Mesendoderm (in vitro differentiated cells): ENCODE measurements around the gene MRTFA.
"Not testable (repeated sequence)": the region's sequence is repeated elsewhere in the genome, so short reads cannot be mapped to it uniquely, and the experiment has no call there.

Experiments used
- DNase-seq: peaks from one replicate; pipeline ENCODE4 v3.0.0; 2013
- H2AK5ac ChIP-seq: 2 replicates; pipeline ENCODE4 v1.6.1; 2013; ENCODE audit warnings: low read length, inconsistent platforms
- H2BK120ac ChIP-seq: 2 replicates; pipeline ENCODE4 v1.6.1; 2013; ENCODE audit warnings: low read depth, mild to moderate bottlenecking, low read length, moderate library complexity, mixed read lengths
- H2BK15ac ChIP-seq: replicated peaks from 2 replicates; pipeline ENCODE4 v1.6.1; 2013; ENCODE audit warnings: low read depth, mild to moderate bottlenecking, moderate library complexity
- H2BK5ac ChIP-seq: 2 replicates; pipeline ENCODE4 v1.6.1; 2013; ENCODE audit warnings: low read length, inconsistent platforms
- H3K18ac ChIP-seq: 2 replicates; pipeline ENCODE4 v1.6.1; 2013; ENCODE audit warnings: mild to moderate bottlenecking, low read length, mixed read lengths
- H3K23ac ChIP-seq: one replicate; pipeline ENCODE4 v1.6.1; 2013; ENCODE audit warnings: low read length
- H3K27ac ChIP-seq: 2 replicates; pipeline ENCODE4 v1.5.1; 2013; ENCODE audit warnings: low read depth, mild to moderate bottlenecking, inconsistent platforms, low read length, moderate library complexity
- H3K27me3 ChIP-seq: 2 replicates; pipeline ENCODE4 v1.6.1; 2013; ENCODE audit warnings: low read length, control low read depth, mild to moderate bottlenecking, inconsistent platforms; ENCODE audit not compliant: insufficient read depth, poor library complexity
- H3K36me3 ChIP-seq: 2 replicates; pipeline ENCODE4 v1.6.1; 2013; ENCODE audit warnings: low read length, inconsistent platforms; ENCODE audit not compliant: control insufficient read depth, insufficient read depth
- H3K4ac ChIP-seq: one replicate; pipeline ENCODE4 v1.6.1; 2013; ENCODE audit warnings: low read depth, mild to moderate bottlenecking, low read length, moderate library complexity
- H3K4me1 ChIP-seq: 2 replicates; pipeline ENCODE4 v1.6.1; 2013; ENCODE audit warnings: low read depth, low read length, inconsistent platforms; ENCODE audit not compliant: control insufficient read depth
- H3K4me2 ChIP-seq: 2 replicates; pipeline ENCODE4 v1.6.1; 2013; ENCODE audit warnings: low read length
- H3K4me3 ChIP-seq: 2 replicates; pipeline ENCODE4 v1.5.1; 2013; ENCODE audit warnings: mild to moderate bottlenecking, low read length
- H3K56ac ChIP-seq: one replicate; pipeline ENCODE4 v1.6.1; 2013; ENCODE audit warnings: low read length
- H3K79me1 ChIP-seq: 2 replicates; pipeline ENCODE4 v1.6.1; 2013; ENCODE audit warnings: low read length, inconsistent platforms
- H3K79me2 ChIP-seq: 2 replicates; pipeline ENCODE4 v1.6.1; 2013; ENCODE audit warnings: mild to moderate bottlenecking, low read length; ENCODE audit not compliant: control insufficient read depth, insufficient read depth
- H3K9ac ChIP-seq: 2 replicates; pipeline ENCODE4 v1.6.1; 2013; ENCODE audit warnings: low read length, inconsistent platforms
- H4K5ac ChIP-seq: one replicate; pipeline ENCODE4 v1.6.1; 2013; ENCODE audit warnings: low read length
- H4K8ac ChIP-seq: one replicate; pipeline ENCODE4 v1.6.1; 2013; ENCODE audit warnings: low read depth, mild to moderate bottlenecking, control low read depth, low read length, moderate library complexity
- WGBS: extraction: QIAGEN DNeasy Blood & Tissue Kit; methylation state at CpG from one replicate; pipeline ENCODE4 v1.1.7; 2013; ENCODE audit warnings: low lambda C conversion rate, missing lambda C conversion rate; ENCODE audit not compliant: insufficient coverage; ENCODE audit errors: extremely low coverage; 5-methylcytosine and 5-hydroxymethylcytosine counted together

Gene MRTFA

GRCh38 chr22:40602231-40602630 lies 34.3 kb downstream of the MRTFA start:
- H3K4me3 ChIP-seq, result no peak overlapping the region
- H2BK15ac ChIP-seq, result no peak overlapping the region
- no peak overlapping the region for H2BK120ac ChIP-seq
- H3K56ac ChIP-seq, result no peak overlapping the region
- no peak overlapping the region for H2BK5ac ChIP-seq
- no peak for DNase-seq
- no peak overlapping the region for H3K18ac ChIP-seq
- no peak overlapping the region for H4K8ac ChIP-seq
- no peak overlapping the region for H3K23ac ChIP-seq
- no peaks in the 10 kb centered on the region for H3K36me3 ChIP-seq
- peaks cover 1% of the 10 kb centered on the region for H3K79me1 ChIP-seq
- H3K4me1 ChIP-seq, result no peaks in the 10 kb centered on the region
- H2AK5ac ChIP-seq, result no peak overlapping the region
- WGBS, result no CpG with 5 or more reads among the region's 1 CpG
- no peak overlapping the region for H3K4me2 ChIP-seq
- no peak overlapping the region for H3K27ac ChIP-seq
- no peaks in the 10 kb centered on the region for H3K27me3 ChIP-seq
- no peak overlapping the region for H4K5ac ChIP-seq
- no peak overlapping the region for H3K9ac ChIP-seq
- H3K4ac ChIP-seq, result no peak overlapping the region
- peaks cover 13% of the 10 kb centered on the region for H3K79me2 ChIP-seq

- WGBS, result no CpG with 5 or more reads among the region's 6 CpGs
- Histone ChIP-seq H3K4me2 (no peak overlapping the region), H4K8ac (no peak overlapping the region), H3K56ac (no peak overlapping the region), H4K5ac (no peak overlapping the region), H3K79me1 (peaks cover 1% of the 10 kb centered on the region), H3K27me3 (no peaks in the 10 kb centered on the region), H3K18ac (no peak overlapping the region), H3K79me2 (peaks cover 15% of the 10 kb centered on the region), H3K36me3 (no peaks in the 10 kb centered on the region), H3K23ac (no peak overlapping the region), H2BK15ac (no peak overlapping the region), H2AK5ac (no peak overlapping the region), H2BK120ac (no peak overlapping the region), H3K4me1 (no peaks in the 10 kb centered on the region), H3K27ac (no peak overlapping the region), H2BK5ac (no peak overlapping the region), H3K4ac (no peak overlapping the region), H3K4me3 (no peak overlapping the region), H3K9ac (no peak overlapping the region)
- no peak for DNase-seq
Observed at GRCh38 chr22:40599731-40600130, 36.8 kb downstream of the MRTFA start.

- H3K36me3 ChIP-seq, H4K5ac ChIP-seq, H2BK120ac ChIP-seq, H3K56ac ChIP-seq, H3K23ac ChIP-seq, H3K27ac ChIP-seq, H3K9ac ChIP-seq, H3K4me1 ChIP-seq, H3K4me3 ChIP-seq, H3K4ac ChIP-seq, H3K79me1 ChIP-seq, DNase-seq, H3K18ac ChIP-seq, H4K8ac ChIP-seq, H2AK5ac ChIP-seq, H3K4me2 ChIP-seq, H2BK15ac ChIP-seq, H3K27me3 ChIP-seq, H2BK5ac ChIP-seq: not testable (repeated sequence)
- no CpG with 5 or more reads among the region's 10 CpGs for WGBS
- peaks cover 15% of the 10 kb centered on the region for H3K79me2 ChIP-seq
Observed at GRCh38 chr22:40598712-40599111, 37.8 kb downstream of the MRTFA start.

GRCh38 chr22:40597526-40598430 lies 38.7 kb downstream of the MRTFA start:
- Histone ChIP-seq H3K56ac (no peak overlapping the region), H3K9ac (no peak overlapping the region), H2BK15ac (no peak overlapping the region), H4K8ac (no peak overlapping the region), H3K36me3 (no peaks in the 10 kb centered on the region), H2BK120ac (no peak overlapping the region), H2BK5ac (no peak overlapping the region), H3K27ac (no peak overlapping the region), H3K4ac (no peak overlapping the region), H2AK5ac (no peak overlapping the region), H3K27me3 (no peaks in the 10 kb centered on the region), H3K23ac (no peak overlapping the region), H3K18ac (no peak overlapping the region), H3K79me1 (peaks cover 3% of the 10 kb centered on the region), H3K79me2 (peaks cover 19% of the 10 kb centered on the region), H4K5ac (no peak overlapping the region), H3K4me3 (no peak overlapping the region), H3K4me1 (peaks cover 2% of the 10 kb centered on the region), H3K4me2 (no peak overlapping the region)
- DNase-seq, result peak; percentile 36
- WGBS, result no CpG with 5 or more reads among the region's 7 CpGs

DNA sequence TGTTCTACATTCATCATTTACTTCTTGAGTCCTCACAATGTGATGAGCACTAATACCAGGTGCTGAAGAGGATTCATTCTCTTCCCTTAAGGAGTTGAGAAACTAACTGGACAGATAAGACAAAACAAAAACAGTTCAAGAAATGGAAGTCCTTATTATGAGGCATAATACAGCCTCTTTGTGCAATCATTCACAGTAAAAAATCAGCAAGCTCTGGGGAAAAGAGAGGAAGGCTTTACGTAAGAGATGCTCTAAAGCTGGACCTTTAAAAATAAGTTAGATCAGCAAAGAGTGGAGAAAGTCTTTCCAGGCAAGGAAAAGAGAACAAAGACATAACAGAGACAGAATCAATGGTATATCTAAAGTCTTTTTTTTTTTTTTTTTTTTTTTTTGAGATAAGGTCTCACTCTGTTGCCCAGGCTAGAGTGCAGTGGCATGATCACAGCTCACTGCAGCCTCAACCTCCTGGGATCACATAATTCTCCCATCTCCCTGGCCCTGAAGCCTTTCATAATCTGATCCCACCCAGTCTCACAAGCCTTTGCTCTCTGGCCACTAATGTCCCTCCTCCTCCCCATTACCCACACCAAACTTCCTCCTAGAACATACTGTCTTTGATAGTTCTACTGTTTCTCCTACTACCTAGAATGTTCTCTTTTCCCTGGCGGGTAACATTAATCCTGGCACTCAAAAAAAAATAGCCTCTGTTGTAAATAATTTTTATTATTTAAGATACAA lies 40.9 kb downstream of the MRTFA start:
- Histone ChIP-seq H3K4me3 (no peak overlapping the region), H3K27ac (no peak overlapping the region), H3K18ac (no peak overlapping the region), H3K4me2 (no peak overlapping the region), H3K23ac (no peak overlapping the region), H3K36me3 (no peaks in the 10 kb centered on the region), H2BK120ac (no peak overlapping the region), H4K5ac (no peak overlapping the region), H3K56ac (no peak overlapping the region), H4K8ac (no peak overlapping the region), H2AK5ac (no peak overlapping the region), H3K27me3 (no peaks in the 10 kb centered on the region), H3K4me1 (peaks cover 2% of the 10 kb centered on the region), H3K4ac (no peak overlapping the region), H3K79me2 (peaks cover 13% of the 10 kb centered on the region), H3K79me1 (peaks cover 4% of the 10 kb centered on the region), H2BK15ac (no peak overlapping the region), H3K9ac (no peak overlapping the region), H2BK5ac (no peak overlapping the region)
- DNase-seq, result no peak
- no CpG with 5 or more reads among the region's 2 CpGs for WGBS
